ENCODE measurements around the gene NAXE.

The NAXE gene

DNA sequence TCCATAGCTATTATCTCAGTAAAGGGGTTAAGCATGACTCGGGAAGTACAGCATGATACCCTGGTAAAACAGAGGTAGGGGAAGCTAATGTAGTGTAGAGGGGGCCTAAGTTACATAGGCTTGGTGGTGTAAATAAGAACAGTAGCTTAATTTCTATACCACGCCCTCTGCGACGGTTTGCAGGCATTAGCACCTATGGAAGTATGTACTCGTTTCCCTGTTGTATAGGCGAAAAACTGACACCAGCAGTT lies 470 bp upstream of the NAXE start:
- TF ChIP-seq NFIC (IDR thresholded peaks at IDR 0.05) (no peak), FOXM1 (IDR thresholded peaks at IDR 0.05; ENCODE audit: borderline replicate concordance, low read depth) (no peak), CREB1 (IDR thresholded peaks at IDR 0.05; ENCODE audit: low read depth) (no peak), EGR1 (IDR thresholded peaks at IDR 0.05) (no peak), TEAD4 (IDR thresholded peaks at IDR 0.05) (no peak), ZBTB7A (IDR thresholded peaks at IDR 0.05; ENCODE audit: low read depth) (no peak), REST (IDR thresholded peaks at IDR 0.05; ENCODE audit: low read depth) (no peak), EP300 (IDR thresholded peaks at IDR 0.05; ENCODE audit: borderline replicate concordance) (no peak), RAD21 (IDR thresholded peaks at IDR 0.05; ENCODE audit: low read depth) (no peak), CEBPB (IDR thresholded peaks at IDR 0.05) (no peak)
- TF ChIP-seq, protein P1, sequence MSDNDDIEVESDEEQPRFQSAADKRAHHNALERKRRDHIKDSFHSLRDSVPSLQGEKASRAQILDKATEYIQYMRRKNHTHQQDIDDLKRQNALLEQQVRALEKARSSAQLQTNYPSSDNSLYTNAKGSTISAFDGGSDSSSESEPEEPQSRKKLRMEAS (IDR thresholded peaks at IDR 0.05), result no peak

- no peak for TF ChIP-seq RAD21 (IDR thresholded peaks at IDR 0.05; ENCODE audit: low read depth)
Observed at GRCh38 chr1:156592158-156592909, 758 bp downstream of the NAXE start.

DNA sequence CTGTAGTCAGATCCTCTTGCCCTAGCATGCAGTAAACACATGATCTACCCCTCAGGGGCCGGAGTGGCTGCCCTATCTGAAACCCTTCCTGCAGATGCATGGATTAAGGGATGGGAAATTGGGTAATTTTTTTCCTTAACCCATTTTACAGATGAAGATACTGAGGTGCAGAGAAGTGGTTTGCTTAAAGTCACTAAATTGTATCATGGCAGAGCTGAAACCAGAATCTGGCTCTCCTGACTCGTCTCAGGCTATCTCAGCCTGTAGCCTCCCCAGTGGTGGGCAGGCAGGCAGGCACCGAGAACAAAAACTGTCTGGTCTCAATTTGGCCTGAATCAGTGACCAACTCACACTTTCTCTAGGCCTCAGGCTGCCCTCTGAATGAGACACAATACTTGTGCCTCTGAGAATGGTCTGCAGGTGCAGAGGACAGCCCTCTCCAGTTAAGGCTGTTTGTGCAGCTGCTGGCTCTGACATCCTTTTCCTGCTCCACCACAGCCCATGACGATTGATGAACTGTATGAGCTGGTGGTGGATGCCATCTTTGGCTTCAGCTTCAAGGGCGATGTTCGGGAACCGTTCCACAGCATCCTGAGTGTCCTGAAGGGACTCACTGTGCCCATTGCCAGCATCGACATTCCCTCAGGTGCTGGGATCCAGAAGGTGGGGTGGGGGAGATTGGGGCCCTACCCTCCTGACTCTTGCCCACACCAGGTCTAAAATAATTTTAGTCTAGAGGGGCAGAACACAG lies 1.5 kb downstream of the NAXE start:
- TF ChIP-seq EGR1 (IDR thresholded peaks at IDR 0.05), result no peak
- no peak for TF ChIP-seq NFIC (IDR thresholded peaks at IDR 0.05)
- TF ChIP-seq YY1 (IDR thresholded peaks at IDR 0.05; ENCODE audit: low read depth), result no peak
- TF ChIP-seq ZBTB7A (IDR thresholded peaks at IDR 0.05; ENCODE audit: low read depth), result no peak
- no peak for TF ChIP-seq EP300 (IDR thresholded peaks at IDR 0.05; ENCODE audit: borderline replicate concordance)
- no peak for TF ChIP-seq TCF12 (IDR thresholded peaks at IDR 0.05; ENCODE audit: low read depth)
- TF ChIP-seq FOXM1 (IDR thresholded peaks at IDR 0.05; ENCODE audit: borderline replicate concordance, low read depth), result no peak
- TF ChIP-seq, protein P2, sequence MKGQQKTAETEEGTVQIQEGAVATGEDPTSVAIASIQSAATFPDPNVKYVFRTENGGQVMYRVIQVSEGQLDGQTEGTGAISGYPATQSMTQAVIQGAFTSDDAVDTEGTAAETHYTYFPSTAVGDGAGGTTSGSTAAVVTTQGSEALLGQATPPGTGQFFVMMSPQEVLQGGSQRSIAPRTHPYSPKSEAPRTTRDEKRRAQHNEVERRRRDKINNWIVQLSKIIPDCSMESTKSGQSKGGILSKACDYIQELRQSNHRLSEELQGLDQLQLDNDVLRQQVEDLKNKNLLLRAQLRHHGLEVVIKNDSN (IDR thresholded peaks at IDR 0.05), result no peak
- TF ChIP-seq, protein P1 (IDR thresholded peaks at IDR 0.05), result no peak
- TF ChIP-seq CREB1 (IDR thresholded peaks at IDR 0.05; ENCODE audit: low read depth), result no peak
- no peak for TF ChIP-seq CEBPB (IDR thresholded peaks at IDR 0.05)

- TF ChIP-seq, protein P1 (IDR thresholded peaks at IDR 0.05), result no peak
- TF ChIP-seq YY1 (IDR thresholded peaks at IDR 0.05; ENCODE audit: low read depth) (no peak), EGR1 (IDR thresholded peaks at IDR 0.05) (no peak), RAD21 (IDR thresholded peaks at IDR 0.05; ENCODE audit: low read depth) (no peak), TCF12 (IDR thresholded peaks at IDR 0.05; ENCODE audit: low read depth) (no peak), FOXM1 (IDR thresholded peaks at IDR 0.05; ENCODE audit: borderline replicate concordance, low read depth) (no peak), REST (IDR thresholded peaks at IDR 0.05; ENCODE audit: low read depth) (no peak), TAF1 (IDR thresholded peaks at IDR 0.05; ENCODE audit: low read depth) (no peak), EP300 (IDR thresholded peaks at IDR 0.05; ENCODE audit: borderline replicate concordance) (no peak), CEBPB (IDR thresholded peaks at IDR 0.05) (no peak), NFIC (IDR thresholded peaks at IDR 0.05) (no peak), ZBTB7A (IDR thresholded peaks at IDR 0.05; ENCODE audit: low read depth) (no peak), CREB1 (IDR thresholded peaks at IDR 0.05; ENCODE audit: low read depth) (no peak), TEAD4 (IDR thresholded peaks at IDR 0.05) (no peak)
- TF ChIP-seq, protein P2 (IDR thresholded peaks at IDR 0.05), result no peak
Observed at GRCh38 chr1:156593661-156593989, 2.0 kb downstream of the NAXE start.

GRCh38 chr1:156594190-156594589 lies 2.6 kb downstream of the NAXE start:
- no peak for TF ChIP-seq CEBPB (IDR thresholded peaks at IDR 0.05)
- TF ChIP-seq, protein P2 (IDR thresholded peaks at IDR 0.05), result no peak
- TF ChIP-seq ZBTB7A (IDR thresholded peaks at IDR 0.05; ENCODE audit: low read depth), result no peak
